ENCODE results near the gene UBE3C.

- TF ChIP-seq NRL (CRISPR knock-in tag; IDR thresholded peaks at IDR 0.05; ENCODE audit: borderline replicate concordance), result no peak
- no peak for TF ChIP-seq ZBTB38 (CRISPR knock-in tag; IDR thresholded peaks at IDR 0.05)
- no peak for TF ChIP-seq ARID2 (CRISPR knock-in tag; IDR thresholded peaks at IDR 0.05; ENCODE audit: borderline replicate concordance)
- TF ChIP-seq IKZF1 (IDR thresholded peaks at IDR 0.05), result no peak
- TF ChIP-seq ZNF672 (CRISPR knock-in tag; IDR thresholded peaks at IDR 0.05), result no peak
- no peak for TF ChIP-seq SRF (IDR thresholded peaks at IDR 0.05; ENCODE audit: low read depth, low read length)
- no peak for TF ChIP-seq ZNF30 (CRISPR knock-in tag; IDR thresholded peaks at IDR 0.05)
- no peak for TF ChIP-seq SMC3 (IDR thresholded peaks at IDR 0.05; ENCODE audit: low read length)
Observed at GRCh38 chr7:157124690-157125089, 14.0 kb upstream of the UBE3C start.

All from HepG2 (cell line).